Spleen (tissue), 11 donors: Measurements from ENCODE around the gene SPEM2. TPM values are rescaled to one million over a fixed set of nuclear protein-coding genes. Genes with fewer than 3 reads are reported as not detected.

Source experiments
- DNase-seq: peaks from one replicate; pipeline ENCODE4 v3.0.0-alpha.2; 2020
- H3K27ac ChIP-seq, 8 donors: fragments of 200-600 bp; sonication (generic) in 7 of 8; 1 replicate in 4 of 8; 2 replicates in 4 of 8; pipeline versions ENCODE4 v1.5.0 to v1.8.0; 2016 to 2021; ENCODE audit warnings: inconsistent platforms in 4 of 8, mild to moderate bottlenecking in 4 of 8, moderate library complexity in 1 of 8
- H3K27me3 ChIP-seq, 7 donors: fragments of 200-600 bp; sonication (generic) in 6 of 7; replicated peaks in 1 of 7; 1 replicate in 4 of 7; 2 replicates in 3 of 7; pipeline versions ENCODE4 v1.5.0 to v1.8.0; 2016 to 2021; ENCODE audit warnings: inconsistent platforms in 3 of 7, mild to moderate bottlenecking in 1 of 7
- H3K36me3 ChIP-seq, 6 donors: fragments of 200-600 bp; sonication (generic) in 5 of 6; 1 replicate in 4 of 6; 2 replicates in 2 of 6; pipeline versions ENCODE4 v1.5.0 to v1.8.0; 2016 to 2021; ENCODE audit warnings: inconsistent platforms in 2 of 6
- H3K4me1 ChIP-seq, 6 donors: fragments of 200-600 bp; sonication (generic) in 5 of 6; 1 replicate in 3 of 6; 2 replicates in 3 of 6; pipeline versions ENCODE4 v1.5.0 to v1.8.0; 2016 to 2021; ENCODE audit warnings: inconsistent platforms in 3 of 6
- H3K4me3 ChIP-seq, 8 donors: fragments of 200-600 bp; sonication (generic) in 7 of 8; 1 replicate in 4 of 8; 2 replicates in 4 of 8; pipeline versions ENCODE4 v1.5.0 to v1.8.0; 2016 to 2021; ENCODE audit warnings: inconsistent platforms in 4 of 8, mild to moderate bottlenecking in 4 of 8, moderate library complexity in 2 of 8
- H3K9me3 ChIP-seq, 8 donors: fragments of 200-600 bp; sonication (generic) in 7 of 8; 1 replicate in 4 of 8; 2 replicates in 4 of 8; pipeline versions ENCODE4 v1.5.0 to v1.8.0; 2016 to 2021; ENCODE audit warnings: inconsistent platforms in 4 of 8
- POLR2A ChIP-seq, 3 donors: fragments of 450-650 bp; IDR thresholded peaks; one replicate each; pipeline ENCODE4 v1.5.1; 2017; ENCODE audit warnings: antibody characterized with exemption in 3 of 3, mild to moderate bottlenecking in 1 of 3
- POLR2AphosphoS5 ChIP-seq, 3 donors: sonication (generic); formaldehyde crosslinking; IDR thresholded peaks; one replicate each; pipeline ENCODE4 v1.5.1; 2017; ENCODE audit warnings: antibody characterized with exemption in 3 of 3
- WGBS, 5 donors: extraction: QIAGEN DNeasy Blood & Tissue Kit in 3 of 5; methylation state at CpG; one replicate each; pipeline versions ENCODE4 v1.1.5 to v1.1.7; 2013 to 2018; 5-methylcytosine and 5-hydroxymethylcytosine counted together
- intact Hi-C: fragments of 100-400 bp; cut with DNase I; formaldehyde crosslinking; loops from one replicate; pipeline ENCODE4 v1.15.0; 2023; ENCODE audit warnings: low total_unique reads
- polyA plus RNA-seq, 3 donors: library from polyadenylated mRNA; stranded (reverse); fragments of 200-250 nt; gene quantifications; one replicate each; pipeline ENCODE4 v1.2.1, GENCODE V29; 2013
- total RNA-seq, 7 donors: library from RNA; depleted of rRNA in 3 of 7; stranded (reverse); fragments of >200 nt in 3 of 7; fragmentation: NEBNext Ultra II Directional in 4 of 7; extraction: Animal tissue kit (Norgen Biotek cat#: 25700) in 4 of 7; gene quantifications; one replicate each; pipeline versions ENCODE4 v1.1.0 to v1.2.1, GENCODE V29; 2016 to 2021
- TF ChIP-seq, protein P1 (sequence below), 11 experiments: fragments of 200-600 bp in 7 of 11; fragments of 450-650 bp in 4 of 11; sonication (generic) in 4 of 11; IDR thresholded peaks in 8 of 11; conservative IDR thresholded peaks in 3 of 11; 1 replicate in 7 of 11; 2 replicates in 4 of 11; pipeline versions ENCODE4 v1.4.0 to v1.8.0; 2016 to 2021; ENCODE audit warnings: antibody characterized with exemption in 11 of 11, inconsistent platforms in 4 of 11, mild to moderate bottlenecking in 1 of 11
- donor health status: healthy with polysubstance abuse.
- donor health status: DM: no; HTN: no; CAD: no; lungs with moderate emphysema.
- donor health status: DM: no; HTN: no; CAD: no.
- donor health status: Bipolar disorder and iron deficiency.
- donor health status: healthy.
- donor health status: DM: no; HTN: no; CAD: no.
- donor health status: DM: yes; HTN: yes; CAD: no.

Gene SPEM2
- total and polyA plus RNA-seq, 10 donors, result not detected

DNA sequence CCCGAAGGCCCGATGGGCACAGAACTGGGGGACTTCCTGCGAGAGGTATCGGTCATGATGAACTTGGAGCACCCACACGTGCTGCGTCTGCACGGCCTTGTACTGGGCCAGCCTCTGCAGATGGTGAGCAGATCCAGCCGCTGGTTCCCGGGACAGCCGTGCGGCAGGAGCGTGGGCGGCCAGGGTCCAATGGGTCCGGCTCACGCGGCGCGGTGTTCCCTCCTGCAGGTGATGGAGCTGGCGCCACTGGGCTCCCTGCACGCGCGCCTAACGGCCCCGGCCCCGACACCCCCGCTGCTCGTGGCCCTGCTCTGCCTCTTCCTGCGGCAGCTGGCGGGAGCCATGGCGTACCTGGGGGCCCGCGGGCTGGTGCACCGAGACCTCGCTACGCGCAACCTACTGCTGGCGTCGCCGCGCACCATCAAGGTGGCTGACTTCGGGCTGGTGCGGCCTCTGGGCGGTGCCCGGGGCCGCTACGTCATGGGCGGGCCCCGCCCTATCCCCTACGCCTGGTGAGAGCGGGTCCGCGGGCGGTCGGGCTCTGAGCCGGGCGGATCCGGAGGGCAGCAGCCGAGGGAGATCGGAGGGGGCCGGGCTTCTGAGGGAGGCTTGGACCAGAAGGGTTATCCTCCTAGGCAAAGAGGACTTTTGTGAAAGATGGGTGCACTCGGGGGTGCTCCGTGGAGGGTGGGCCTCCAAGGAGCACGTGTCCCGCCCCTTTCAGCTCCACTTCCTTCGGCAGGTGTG is 41.5 kb upstream of the SPEM2 start:
- WGBS, 5 donors, result 5 to 28% (median 10%) methylated on average over 11 to 65 of the region's 65 CpGs

DNA sequence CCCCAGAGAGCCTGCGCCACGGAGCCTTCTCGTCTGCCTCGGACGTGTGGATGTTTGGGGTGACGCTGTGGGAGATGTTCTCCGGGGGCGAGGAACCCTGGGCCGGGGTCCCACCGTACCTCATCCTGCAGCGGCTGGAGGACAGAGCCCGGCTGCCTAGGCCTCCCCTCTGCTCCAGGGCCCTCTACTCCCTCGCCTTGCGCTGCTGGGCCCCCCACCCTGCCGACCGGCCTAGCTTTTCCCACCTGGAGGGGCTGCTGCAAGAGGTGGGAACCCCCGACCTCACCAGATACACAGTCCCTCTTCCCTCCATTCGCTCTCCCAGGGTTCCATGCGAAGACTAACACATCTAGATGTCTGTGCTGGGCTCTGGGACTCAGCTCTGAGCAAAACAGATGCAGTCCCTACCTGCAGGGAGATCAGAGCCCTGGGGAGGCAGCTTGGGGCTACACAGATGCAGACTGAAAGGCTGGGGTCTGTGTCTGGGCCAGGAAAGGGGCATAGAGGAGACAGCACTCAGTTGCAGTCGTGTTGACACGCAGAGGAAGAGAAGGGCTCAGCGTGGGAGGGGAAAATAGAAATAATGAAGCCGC is 40.8 kb upstream of the SPEM2 start:
- H3K27me3 ChIP-seq, result peaks cover 0 to 50% (median 10%) of the 10 kb centered on the region in 7 donors
- DNase-seq, result no peak

More for the DNA sequence above, 41.5 kb upstream of the SPEM2 start:
- peak overlapping the region; percentile 26 to 73 (median 50) for H3K4me3 ChIP-seq
- DNase-seq, result peak; percentile 93
- TF ChIP-seq, protein P1, sequence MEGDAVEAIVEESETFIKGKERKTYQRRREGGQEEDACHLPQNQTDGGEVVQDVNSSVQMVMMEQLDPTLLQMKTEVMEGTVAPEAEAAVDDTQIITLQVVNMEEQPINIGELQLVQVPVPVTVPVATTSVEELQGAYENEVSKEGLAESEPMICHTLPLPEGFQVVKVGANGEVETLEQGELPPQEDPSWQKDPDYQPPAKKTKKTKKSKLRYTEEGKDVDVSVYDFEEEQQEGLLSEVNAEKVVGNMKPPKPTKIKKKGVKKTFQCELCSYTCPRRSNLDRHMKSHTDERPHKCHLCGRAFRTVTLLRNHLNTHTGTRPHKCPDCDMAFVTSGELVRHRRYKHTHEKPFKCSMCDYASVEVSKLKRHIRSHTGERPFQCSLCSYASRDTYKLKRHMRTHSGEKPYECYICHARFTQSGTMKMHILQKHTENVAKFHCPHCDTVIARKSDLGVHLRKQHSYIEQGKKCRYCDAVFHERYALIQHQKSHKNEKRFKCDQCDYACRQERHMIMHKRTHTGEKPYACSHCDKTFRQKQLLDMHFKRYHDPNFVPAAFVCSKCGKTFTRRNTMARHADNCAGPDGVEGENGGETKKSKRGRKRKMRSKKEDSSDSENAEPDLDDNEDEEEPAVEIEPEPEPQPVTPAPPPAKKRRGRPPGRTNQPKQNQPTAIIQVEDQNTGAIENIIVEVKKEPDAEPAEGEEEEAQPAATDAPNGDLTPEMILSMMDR (IDR thresholded peaks at IDR 0.05 in 8 of 11, conservative IDR thresholded peaks at IDR 0.05 in 3 of 11), result peak in 1 of 11 experiments; percentile 17
- peak; percentile 84 to 89 (median 85) for TF ChIP-seq POLR2AphosphoS5 (IDR thresholded peaks at IDR 0.05)
- TF ChIP-seq POLR2A (IDR thresholded peaks at IDR 0.05), result no peak
- peaks cover 7 to 40% (median 33%) of the 10 kb centered on the region in 6 donors for H3K4me1 ChIP-seq
- peaks cover 0 to 24% (median 9%) of the 10 kb centered on the region in 6 donors for H3K36me3 ChIP-seq
- peak overlapping the region; percentile 72 to 90 (median 86) for H3K27ac ChIP-seq
- intact Hi-C loops, result no loop called here
- peaks cover 0 to 57% (median 10%) of the 10 kb centered on the region in 7 donors for H3K27me3 ChIP-seq
- H3K9me3 ChIP-seq, result peaks cover 0 to 4% (median 0%) of the 10 kb centered on the region in 8 donors

DNA sequence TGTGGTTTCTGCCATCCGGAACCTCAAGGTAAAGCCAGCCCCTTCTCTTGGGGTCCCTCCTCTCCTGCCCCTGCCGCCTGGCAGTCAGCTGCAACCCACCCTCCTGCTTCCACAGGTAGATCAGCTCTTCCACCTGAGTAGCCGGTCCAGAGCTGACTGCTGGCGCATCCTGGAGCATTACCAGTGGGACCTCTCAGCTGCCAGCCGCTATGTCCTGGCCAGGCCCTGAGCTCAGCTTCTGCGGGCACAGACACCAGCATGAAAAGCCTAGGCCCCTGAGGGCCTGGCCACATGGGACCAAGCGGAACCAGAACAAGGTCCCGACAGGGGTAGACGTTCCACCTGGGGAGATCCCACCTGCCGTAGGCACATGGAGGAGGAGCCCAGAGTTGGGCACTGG is 36.6 kb upstream of the SPEM2 start:
- no peak overlapping the region for H3K4me3 ChIP-seq
- no peak for DNase-seq
- peaks cover 0 to 9% (median 0%) of the 10 kb centered on the region in 7 donors for H3K27me3 ChIP-seq
- H3K27ac ChIP-seq, result no peak overlapping the region
- H3K9me3 ChIP-seq, result no peaks in the 10 kb centered on the region
- WGBS, 5 donors, result 94 to 98% (median 95%) methylated on average over 6 to 10 of the region's 10 CpGs
- peak in 1 of 3 donors; percentile 14 for TF ChIP-seq POLR2AphosphoS5 (IDR thresholded peaks at IDR 0.05)
- TF ChIP-seq, protein P1 (IDR thresholded peaks at IDR 0.05 in 8 of 11, conservative IDR thresholded peaks at IDR 0.05 in 3 of 11), result no peak
- no peak for TF ChIP-seq POLR2A (IDR thresholded peaks at IDR 0.05)
- H3K4me1 ChIP-seq, result peaks cover 7 to 58% (median 40%) of the 10 kb centered on the region in 6 donors
- intact Hi-C loops, result no loop called here
- H3K36me3 ChIP-seq, result peaks cover 0 to 67% (median 30%) of the 10 kb centered on the region in 6 donors

More for the DNA sequence above, 40.8 kb upstream of the SPEM2 start:
- H3K9me3 ChIP-seq, result no peaks in the 10 kb centered on the region
- intact Hi-C loops, result no loop called here
- peak overlapping the region; percentile 26 to 73 (median 50) for H3K4me3 ChIP-seq
- H3K36me3 ChIP-seq, result peaks cover 0 to 30% (median 15%) of the 10 kb centered on the region in 6 donors
- H3K4me1 ChIP-seq, result peaks cover 7 to 44% (median 34%) of the 10 kb centered on the region in 6 donors
- 40 to 50% (median 42%) methylated on average over 13 to 23 of the region's 23 CpGs for WGBS, 5 donors
- peak overlapping the region; percentile 72 to 90 (median 86) for H3K27ac ChIP-seq
- TF ChIP-seq, protein P1 (IDR thresholded peaks at IDR 0.05 in 8 of 11, conservative IDR thresholded peaks at IDR 0.05 in 3 of 11), result no peak
- TF ChIP-seq POLR2AphosphoS5 (IDR thresholded peaks at IDR 0.05) (no peak), POLR2A (IDR thresholded peaks at IDR 0.05) (no peak)
